ENCODE results near the gene MPP1.

The MPP1 gene

DNA sequence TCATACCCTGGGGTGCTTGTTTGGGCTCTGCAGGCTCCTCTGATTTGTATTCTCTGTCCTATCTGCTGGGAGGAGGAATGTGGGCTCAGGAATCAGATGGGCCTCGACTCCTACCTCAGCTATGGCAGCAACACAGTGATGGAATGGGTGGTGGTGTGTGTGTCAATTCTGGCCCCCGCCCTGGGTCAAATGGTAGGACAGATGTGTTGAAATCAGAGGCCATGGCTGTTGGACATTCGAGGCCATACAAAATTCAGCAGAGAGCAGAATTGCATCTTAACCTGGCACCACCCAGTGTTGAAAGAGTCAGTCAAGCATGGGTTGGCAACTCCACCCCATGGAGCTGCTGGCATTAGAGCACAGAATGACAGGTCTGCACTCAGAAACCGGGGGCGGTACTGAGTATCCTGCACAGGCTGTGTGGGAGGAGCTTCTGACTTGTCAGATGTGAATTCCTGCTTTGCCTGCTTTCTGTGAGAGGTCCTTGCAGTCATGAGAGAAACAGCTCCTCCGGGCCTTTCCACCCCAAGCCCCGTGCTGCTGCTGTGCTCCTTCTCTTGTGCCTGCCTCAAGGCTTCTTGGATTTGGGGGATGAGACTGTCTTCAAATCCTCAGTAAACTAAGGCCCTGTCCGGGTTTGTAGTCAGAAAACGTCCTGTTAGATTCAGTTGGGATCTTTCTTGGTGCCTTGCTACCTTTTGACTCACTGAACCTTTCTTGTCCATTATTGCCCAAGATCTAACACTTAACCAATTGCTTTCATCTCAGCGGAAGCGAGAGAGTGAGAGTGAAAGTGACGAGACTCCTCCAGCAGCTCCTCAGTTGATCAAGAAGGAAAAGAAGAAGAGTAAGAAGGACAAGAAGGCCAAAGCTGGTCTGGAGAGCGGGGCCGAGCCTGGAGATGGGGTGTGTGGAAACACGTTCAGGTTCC is 29.6 kb downstream of the MPP1 start:
- TF ChIP-seq, protein P1, sequence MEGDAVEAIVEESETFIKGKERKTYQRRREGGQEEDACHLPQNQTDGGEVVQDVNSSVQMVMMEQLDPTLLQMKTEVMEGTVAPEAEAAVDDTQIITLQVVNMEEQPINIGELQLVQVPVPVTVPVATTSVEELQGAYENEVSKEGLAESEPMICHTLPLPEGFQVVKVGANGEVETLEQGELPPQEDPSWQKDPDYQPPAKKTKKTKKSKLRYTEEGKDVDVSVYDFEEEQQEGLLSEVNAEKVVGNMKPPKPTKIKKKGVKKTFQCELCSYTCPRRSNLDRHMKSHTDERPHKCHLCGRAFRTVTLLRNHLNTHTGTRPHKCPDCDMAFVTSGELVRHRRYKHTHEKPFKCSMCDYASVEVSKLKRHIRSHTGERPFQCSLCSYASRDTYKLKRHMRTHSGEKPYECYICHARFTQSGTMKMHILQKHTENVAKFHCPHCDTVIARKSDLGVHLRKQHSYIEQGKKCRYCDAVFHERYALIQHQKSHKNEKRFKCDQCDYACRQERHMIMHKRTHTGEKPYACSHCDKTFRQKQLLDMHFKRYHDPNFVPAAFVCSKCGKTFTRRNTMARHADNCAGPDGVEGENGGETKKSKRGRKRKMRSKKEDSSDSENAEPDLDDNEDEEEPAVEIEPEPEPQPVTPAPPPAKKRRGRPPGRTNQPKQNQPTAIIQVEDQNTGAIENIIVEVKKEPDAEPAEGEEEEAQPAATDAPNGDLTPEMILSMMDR (IDR thresholded peaks at IDR 0.05; ENCODE audit: low read depth, low read length), result no peak
- in situ Hi-C loops (cut with HindIII; ENCODE audit: low sequenced_read_pairs), result no loop called here
- no peak for DNase-seq (ENCODE audit: low read depth, low spot score)

DNA sequence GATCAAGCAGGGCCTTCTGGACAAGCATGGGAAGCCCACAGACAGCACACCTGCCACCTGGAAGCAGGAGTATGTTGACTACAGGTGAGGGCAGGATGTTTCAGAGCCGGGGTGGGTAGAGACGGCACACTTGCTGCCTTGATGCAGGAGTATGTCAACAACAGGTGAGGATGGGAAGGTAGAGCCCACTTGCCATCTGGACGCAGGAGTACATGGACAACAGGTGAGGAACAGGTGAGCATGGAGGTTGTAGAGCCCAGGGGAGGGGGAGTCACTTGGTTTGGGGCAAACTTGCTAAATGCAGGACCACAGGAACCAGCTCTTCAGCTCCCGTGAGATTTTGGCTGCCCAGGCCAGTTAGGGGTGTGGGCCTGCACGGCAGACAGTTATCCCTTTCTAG is 30.7 kb downstream of the MPP1 start:
- in situ Hi-C loops (cut with HindIII; ENCODE audit: low sequenced_read_pairs), result no loop called here
- H3K4me3 ChIP-seq (ENCODE audit: low read depth, low read length), result no peak overlapping the region
- DNase-seq (ENCODE audit: low read depth, low spot score), result no peak
- TF ChIP-seq, protein P1 (IDR thresholded peaks at IDR 0.05; ENCODE audit: low read depth, low read length), result no peak

More for the DNA sequence above, 29.6 kb downstream of the MPP1 start:
- H3K4me3 ChIP-seq (ENCODE audit: low read depth, low read length), result no peak overlapping the region

DNA sequence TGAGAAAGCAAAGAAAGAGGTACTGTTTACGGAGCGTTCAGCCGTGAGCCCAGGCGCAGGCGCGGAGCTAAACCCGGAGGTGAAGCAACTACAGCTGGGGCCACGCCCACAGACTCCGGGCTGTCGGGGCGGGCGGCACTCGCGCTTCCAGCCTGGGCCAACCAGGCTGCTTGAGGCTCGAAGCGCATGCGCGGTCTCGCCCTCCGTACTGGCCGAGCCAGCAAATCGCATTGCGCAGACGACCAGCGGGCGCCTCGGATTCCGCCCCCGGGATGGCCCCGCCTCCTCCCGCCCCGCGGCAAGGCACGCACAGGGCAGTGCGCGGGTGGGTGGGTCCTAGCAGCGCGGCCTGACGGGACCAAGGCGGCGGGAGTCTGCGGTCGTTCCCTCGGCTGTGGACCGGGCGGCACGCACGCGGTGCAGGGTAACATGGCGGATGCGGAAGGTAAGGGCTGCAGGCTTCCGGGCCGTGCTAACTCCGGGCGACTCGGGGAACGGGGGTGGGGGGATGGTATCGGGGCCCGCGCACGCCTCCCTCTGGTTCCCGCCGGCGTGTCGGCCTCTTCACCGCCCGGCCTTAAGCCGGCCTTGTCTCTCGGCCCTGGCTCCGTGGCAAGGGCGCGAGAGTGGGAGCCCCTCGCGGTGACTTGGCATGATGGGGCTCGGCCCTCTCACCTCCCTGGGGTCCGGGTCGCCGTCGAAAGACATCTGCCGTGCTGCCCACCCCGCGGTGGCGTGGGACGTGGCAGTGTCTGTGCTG is 42.6 kb downstream of the MPP1 start, which contains the start of gene DKC1:
Gene DKC1 (plus strand): TSS at position 328 of the 760 bp plus-strand sequence. CDS start 102 bp downstream, at position 430.
- in situ Hi-C loops (cut with HindIII; ENCODE audit: low sequenced_read_pairs), result no loop called here
- TF ChIP-seq, protein P1 (IDR thresholded peaks at IDR 0.05; ENCODE audit: low read depth, low read length), result peak; percentile 11
- H3K4me3 ChIP-seq (ENCODE audit: low read depth, low read length), result peak within 1 kb of the TSS; percentile 69
- peak; percentile 96 for DNase-seq (ENCODE audit: low read depth, low spot score)

DNA sequence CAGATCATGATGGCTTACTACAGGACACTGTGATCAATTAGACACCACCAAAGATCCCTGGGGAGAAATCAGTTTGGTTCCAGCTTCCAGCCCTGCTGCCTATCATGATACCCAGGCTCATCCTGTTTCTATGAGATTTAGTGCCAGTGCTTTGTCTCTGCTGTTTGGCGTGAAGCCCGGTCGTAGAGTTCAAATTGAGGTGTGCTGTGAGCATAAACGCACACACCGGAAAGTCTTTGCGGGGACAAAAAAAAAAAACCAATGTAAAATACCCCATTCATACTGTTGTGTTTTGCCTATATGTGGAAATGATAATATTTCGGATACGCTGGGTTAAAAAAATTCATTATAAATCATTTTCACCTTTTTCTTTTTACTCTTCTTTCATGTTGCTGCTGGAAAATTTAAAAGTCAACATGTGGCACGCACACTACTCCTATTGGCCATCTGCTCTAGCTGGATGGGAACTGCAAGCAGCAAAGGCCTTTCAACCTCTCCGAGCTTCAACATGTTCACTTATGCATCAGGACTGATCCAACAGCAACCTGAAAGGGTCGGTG is 43.2 kb downstream of the MPP1 start:
- peak overlapping the region; percentile 40 for H3K4me3 ChIP-seq (ENCODE audit: low read depth, low read length)
- DNase-seq (ENCODE audit: low read depth, low spot score), result no peak

DNA sequence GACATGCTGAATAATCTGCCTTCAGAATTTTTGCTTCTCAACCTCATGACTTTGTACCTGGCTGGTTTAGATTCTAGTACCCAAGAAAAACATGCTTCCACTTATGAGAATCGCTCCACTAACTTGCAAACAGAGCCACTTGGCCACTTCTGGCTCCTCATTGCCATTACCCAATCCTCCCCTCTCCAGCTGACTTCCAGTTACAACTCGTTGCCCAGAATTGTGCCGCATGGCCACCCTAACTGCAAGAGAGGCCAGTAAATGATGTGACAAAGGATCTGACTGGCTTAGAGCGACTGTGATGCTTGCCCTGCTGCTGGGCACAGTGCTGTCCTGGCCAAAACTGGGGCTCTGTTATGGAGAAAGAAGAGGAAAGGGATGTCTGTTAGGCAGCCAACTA is 46.6 kb downstream of the MPP1 start:
- in situ Hi-C loops (cut with HindIII; ENCODE audit: low sequenced_read_pairs), result no loop called here
- TF ChIP-seq, protein P1 (IDR thresholded peaks at IDR 0.05; ENCODE audit: low read depth, low read length), result no peak
- H3K4me3 ChIP-seq (ENCODE audit: low read depth, low read length), result no peak overlapping the region
- no peak for DNase-seq (ENCODE audit: low read depth, low spot score)

More for the DNA sequence above, 43.2 kb downstream of the MPP1 start:
- in situ Hi-C loops (cut with HindIII; ENCODE audit: low sequenced_read_pairs), result no loop called here
- TF ChIP-seq, protein P1 (IDR thresholded peaks at IDR 0.05; ENCODE audit: low read depth, low read length), result no peak

DNA sequence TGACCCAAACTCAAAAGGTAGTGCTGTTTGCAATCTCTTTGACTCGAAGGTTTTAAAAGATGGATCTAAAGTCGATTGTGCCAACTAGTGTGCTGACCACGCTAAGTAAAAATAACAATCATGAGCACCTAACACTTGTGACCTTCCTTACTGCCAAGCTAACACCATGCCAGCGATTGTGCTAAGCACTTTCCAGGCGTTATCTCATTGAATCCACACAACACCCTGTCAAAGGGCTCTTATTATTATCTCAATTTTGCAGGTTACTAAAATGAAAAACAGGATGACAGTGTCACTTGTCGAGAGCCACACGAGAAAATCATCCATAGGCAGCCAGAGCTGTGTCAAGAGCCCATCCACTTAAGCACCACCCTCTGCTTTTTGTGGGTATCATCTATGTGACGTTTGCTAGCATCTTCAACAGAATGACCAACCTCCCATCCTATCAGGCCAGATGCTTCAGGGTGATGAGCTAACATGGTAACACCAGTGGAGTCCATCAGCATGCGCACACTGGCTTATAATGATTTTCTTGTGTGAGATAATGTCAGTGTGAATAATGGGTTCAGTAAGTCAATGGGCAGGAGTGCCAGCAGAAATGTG is 53.5 kb downstream of the MPP1 start:
- TF ChIP-seq, protein P1 (IDR thresholded peaks at IDR 0.05; ENCODE audit: low read depth, low read length), result no peak
- in situ Hi-C loops (cut with HindIII; ENCODE audit: low sequenced_read_pairs), result no loop called here
- H3K4me3 ChIP-seq (ENCODE audit: low read depth, low read length), result no peak overlapping the region

More for the DNA sequence above, 53.5 kb downstream of the MPP1 start:
- no peak for DNase-seq (ENCODE audit: low read depth, low spot score)

Data from astrocyte of the spinal cord (primary cell).